GM21360 (cell line): ENCODE measurements around the gene ARL5C.

Experiments
- ATAC-seq: cut with Tn5 transposase; IDR thresholded peaks from one replicate; pipeline ENCODE4 v1.9.1; 2021; ENCODE audit warnings: mild to moderate bottlenecking, moderate library complexity; ENCODE audit not compliant: unreplicated experiment

ARL5C gene

GRCh38 chr17:39110435-39111136, 55.4 kb downstream of the ARL5C start:
- no peak for ATAC-seq

- no peak for ATAC-seq
Measured at GRCh38 chr17:39108461-39109375, 57.2 kb downstream of the ARL5C start.

GRCh38 chr17:39107973-39108372, 58.0 kb downstream of the ARL5C start:
- no peak for ATAC-seq

GRCh38 chr17:39107155-39107554, 58.8 kb downstream of the ARL5C start:
- ATAC-seq = no peak
